MM.1S (cell line): Measurements from ENCODE around the gene OPRL1.
A peak's percentile ranks its signal among the peaks of the same experiment; 100 is the strongest.

Experiments
- CTCF ChIP-seq: fragments of 300-600 bp; sonication (generic); IDR thresholded peaks from 2 replicates; pipeline ENCODE4 v1.5.1; 2016; ENCODE audit warnings: antibody characterized with exemption, low read length, mixed read lengths
- EZH2 ChIP-seq: fragments of 300-600 bp; sonication (generic); optimal IDR thresholded peaks from 2 replicates; pipeline ENCODE3; 2017; ENCODE audit warnings: low read depth, mild to moderate bottlenecking, antibody characterized with exemption, low read length, mixed read lengths

GRCh38 chr20:64083378-64083803 lies 3.5 kb downstream of the OPRL1 start:
- peak; percentile 50 for TF ChIP-seq CTCF
- TF ChIP-seq EZH2 = no peak
